ENCODE results near the gene IL17RD. TPM values are rescaled to one million over a fixed set of nuclear protein-coding genes. Genes with fewer than 3 reads are reported as not detected.

Gene IL17RD
- polyA plus RNA-seq, 2 of the 4 experiments (the other 2 are of a cell fraction): 0.89 to 1.4 TPM

- TF ChIP-seq HEYL (CRISPR knock-in tag; IDR thresholded peaks at IDR 0.05) (no peak), RAD21 (conservative IDR thresholded peaks at IDR 0.05 in 1 of 2, IDR thresholded peaks at IDR 0.05 in 1 of 2) (no peak)
Observed at GRCh38 chr3:57169108-57169507, 4.0 kb upstream of the IL17RD start (continued).

GRCh38 chr3:57168151-57168550 is 3.0 kb upstream of the IL17RD start:
- POLR2A ChIA-PET: no interaction called here
- H3K27ac ChIP-seq: no peak overlapping the region
- 72% methylated on average over 2 of the region's 2 CpGs for WGBS (ENCODE audit: missing lambda C conversion rate)
- H3K4me3 ChIP-seq: no peak overlapping the region
- ATAC-seq (no peak), FAIRE-seq (no peak), DNase-seq (ENCODE audit: low read depth in 1 of 2, low spot score in 1 of 2) (no peak)
- no peaks in the 10 kb centered on the region for H3K9me3 ChIP-seq
- H3K4me1 ChIP-seq: no peaks in the 10 kb centered on the region
- TF ChIP-seq, protein P1, sequence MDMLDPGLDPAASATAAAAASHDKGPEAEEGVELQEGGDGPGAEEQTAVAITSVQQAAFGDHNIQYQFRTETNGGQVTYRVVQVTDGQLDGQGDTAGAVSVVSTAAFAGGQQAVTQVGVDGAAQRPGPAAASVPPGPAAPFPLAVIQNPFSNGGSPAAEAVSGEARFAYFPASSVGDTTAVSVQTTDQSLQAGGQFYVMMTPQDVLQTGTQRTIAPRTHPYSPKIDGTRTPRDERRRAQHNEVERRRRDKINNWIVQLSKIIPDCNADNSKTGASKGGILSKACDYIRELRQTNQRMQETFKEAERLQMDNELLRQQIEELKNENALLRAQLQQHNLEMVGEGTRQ (IDR thresholded peaks at IDR 0.05): no peak
- TF ChIP-seq NPAS2 (CRISPR knock-in tag; IDR thresholded peaks at IDR 0.05; ENCODE audit: borderline replicate concordance) (no peak), RFX5 (IDR thresholded peaks at IDR 0.05) (no peak), MAFK (IDR thresholded peaks at IDR 0.05; ENCODE audit: partially characterized antibody) (no peak), E2F6 (IDR thresholded peaks at IDR 0.05; ENCODE audit: borderline replicate concordance, low read depth) (no peak), ESRRA (IDR thresholded peaks at IDR 0.05; ENCODE audit: borderline replicate concordance, low read length) (no peak), MAZ (IDR thresholded peaks at IDR 0.05; ENCODE audit: borderline replicate concordance, low read depth, low read length) (no peak), SREBF2 (IDR thresholded peaks at IDR 0.05) (no peak), SMC3 (IDR thresholded peaks at IDR 0.05) (no peak), POLR2A (IDR thresholded peaks at IDR 0.05; ENCODE audit: low read length) (no peak), REST (IDR thresholded peaks at IDR 0.05) (no peak), CBX8 (IDR thresholded peaks at IDR 0.05) (no peak), PHF8 (IDR thresholded peaks at IDR 0.05; ENCODE audit: borderline replicate concordance, low read depth) (no peak), HDAC2 (IDR thresholded peaks at IDR 0.05) (no peak), MYC (IDR thresholded peaks at IDR 0.05; ENCODE audit: borderline replicate concordance, low read length) (no peak), GATA3 (IDR thresholded peaks at IDR 0.05; ENCODE audit: borderline replicate concordance) (no peak), TP53 (CRISPR knock-in tag; IDR thresholded peaks at IDR 0.05) (no peak), BHLHE40 (IDR thresholded peaks at IDR 0.05; ENCODE audit: low read depth, low read length) (no peak), HES2 (IDR thresholded peaks at IDR 0.05) (no peak), FOSB (CRISPR knock-in tag; IDR thresholded peaks at IDR 0.05) (no peak)
- CTCF ChIA-PET: interaction anchor here (0.9 to 1.6 kb wide), 2 partner anchors 55 to 685 kb away, joined by 3 read pairs; no protein-coding TSS in a partner anchor
- no peak overlapping the region for H3K4me2 ChIP-seq

DNA sequence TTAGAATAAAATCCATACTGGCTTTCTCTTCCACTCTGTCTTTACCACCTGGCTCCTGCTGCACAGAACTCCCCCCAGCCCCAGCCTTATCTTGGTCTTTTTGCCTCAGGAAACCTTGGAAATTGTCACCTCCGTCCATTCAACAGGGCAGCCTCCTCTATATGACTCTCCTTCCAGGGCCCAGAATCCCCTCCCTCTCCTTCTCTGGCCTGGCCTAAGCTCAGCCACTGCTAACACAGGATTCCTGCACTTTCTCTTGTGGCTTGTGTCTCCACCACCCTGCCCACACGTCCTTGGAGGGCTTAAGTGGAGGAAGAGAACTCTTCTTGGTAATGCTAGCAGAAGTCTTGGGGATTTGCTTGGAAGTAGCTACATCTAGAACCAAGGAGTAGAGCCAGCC is 1.5 kb upstream of the IL17RD start:
- H3K27ac ChIP-seq: no peak overlapping the region
- H3K9me3 ChIP-seq: no peaks in the 10 kb centered on the region
- TF ChIP-seq EHMT2 (IDR thresholded peaks at IDR 0.05; ENCODE audit: low read depth) (no peak), SREBF2 (IDR thresholded peaks at IDR 0.05) (no peak), GATA3 (IDR thresholded peaks at IDR 0.05; ENCODE audit: borderline replicate concordance) (no peak), CBX2 (IDR thresholded peaks at IDR 0.05; ENCODE audit: borderline replicate concordance, low read depth) (no peak)
- TF ChIP-seq, protein P2, sequence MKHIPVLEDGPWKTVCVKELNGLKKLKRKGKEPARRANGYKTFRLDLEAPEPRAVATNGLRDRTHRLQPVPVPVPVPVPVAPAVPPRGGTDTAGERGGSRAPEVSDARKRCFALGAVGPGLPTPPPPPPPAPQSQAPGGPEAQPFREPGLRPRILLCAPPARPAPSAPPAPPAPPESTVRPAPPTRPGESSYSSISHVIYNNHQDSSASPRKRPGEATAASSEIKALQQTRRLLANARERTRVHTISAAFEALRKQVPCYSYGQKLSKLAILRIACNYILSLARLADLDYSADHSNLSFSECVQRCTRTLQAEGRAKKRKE (CRISPR knock-in tag; IDR thresholded peaks at IDR 0.05; ENCODE audit: low read depth): no peak
- no peaks in the 10 kb centered on the region for H3K4me1 ChIP-seq
- DNase-seq (ENCODE audit: low read depth in 1 of 2, low spot score in 1 of 2) (no peak), FAIRE-seq (no peak), ATAC-seq (no peak)
- POLR2A ChIA-PET: no interaction called here
- no peak overlapping the region for H3K4me2 ChIP-seq
- H3K4me3 ChIP-seq: no peak overlapping the region
- 43% methylated on average over 2 of the region's 2 CpGs for WGBS (ENCODE audit: missing lambda C conversion rate)
- CTCF ChIA-PET: interaction anchor here (0.9 to 1.6 kb wide), 2 partner anchors 66 to 686 kb away, joined by 3 to 6 read pairs; no protein-coding TSS in a partner anchor
